T-cell (primary cell): ENCODE measurements around the gene ALCAM. TPM values are rescaled to one million over a fixed set of nuclear protein-coding genes. Genes with fewer than 3 reads are reported as not detected.

Experiments used
- ATAC-seq, 4 experiments: fragments of 200-7000 bp in 3 of 4; fragments of 150-1000 bp in 1 of 4; cut with Tn5 transposase; replicated peaks in 1 of 4; 1 replicate in 3 of 4; 2 replicates in 1 of 4; pipeline ENCODE4 v1.10.0; 2021; ENCODE audit warnings: moderate library complexity in 3 of 4, mild to moderate bottlenecking in 2 of 4, moderate number of reproducible peaks in 1 of 4
- CTCF ChIA-PET, 2 donors: fragments of 300-600 bp; sonication (Branson Sonifier 250); formaldehyde crosslinking; loops; one replicate each; lab custom pipeline; 2022; ENCODE audit warnings: antibody characterized with exemption in 2 of 2; lab: Charles Lee
- POLR2A ChIA-PET, 2 donors: fragments of 300-600 bp; sonication (Branson Sonifier 250); formaldehyde crosslinking; loops; one replicate each; lab custom pipeline; 2022; ENCODE audit warnings: antibody characterized with exemption in 2 of 2; lab: Charles Lee
- DNase-seq, 35 experiments: peaks; one replicate each; pipeline versions ENCODE4 v3.0.0 to v3.0.0-alpha.2; 2013 to 2023
- H3K27ac ChIP-seq: one replicate; pipeline ENCODE4 v1.5.1; 2013; ENCODE audit warnings: low read length
- H3K27me3 ChIP-seq, 2 experiments: replicated peaks in 1 of 2; 1 replicate in 1 of 2; 2 replicates in 1 of 2; pipeline versions ENCODE4 v1.6.1 to v1.7.0; 2013; ENCODE audit warnings: low read length in 1 of 2, mixed read lengths in 1 of 2; ENCODE audit not compliant: control insufficient read depth in 2 of 2, insufficient read depth in 2 of 2; ENCODE audit errors: extremely low read depth in 1 of 2
- H3K36me3 ChIP-seq, 2 donors: 1 replicate in 1 of 2; 2 replicates in 1 of 2; pipeline versions ENCODE4 v1.6.1 to v1.7.0; 2013; ENCODE audit warnings: low read length in 1 of 2; ENCODE audit not compliant: control insufficient read depth in 2 of 2, insufficient read depth in 1 of 2; ENCODE audit errors: extremely low read depth in 1 of 2
- H3K4me1 ChIP-seq, 2 experiments: 1 replicate in 1 of 2; 2 replicates in 1 of 2; pipeline versions ENCODE4 v1.6.1 to v1.7.0; 2013; ENCODE audit warnings: low read length in 2 of 2, mixed read lengths in 1 of 2; ENCODE audit not compliant: insufficient read depth in 2 of 2, control insufficient read depth in 1 of 2; ENCODE audit errors: extremely low read depth in 1 of 2
- H3K4me3 ChIP-seq, 2 donors: 1 replicate in 1 of 2; 2 replicates in 1 of 2; pipeline versions ENCODE4 v1.5.1 to v1.7.0; 2013; ENCODE audit warnings: mild to moderate bottlenecking in 2 of 2, low read length in 1 of 2, moderate library complexity in 1 of 2; ENCODE audit not compliant: control insufficient read depth in 1 of 2; ENCODE audit errors: extremely low read depth in 1 of 2
- H3K9me3 ChIP-seq: 2 replicates; pipeline ENCODE4 v1.7.0; 2013
- H3K27ac Mint-ChIP-seq, 2 donors: one replicate each; pipeline ENCODE4 v1.8.0; 2020 to 2021; ENCODE audit warnings: mild to moderate bottlenecking in 2 of 2, mixed read lengths in 2 of 2
- H3K27me3 Mint-ChIP-seq, 2 donors: one replicate each; pipeline ENCODE4 v1.8.0; 2021 to 2022; ENCODE audit warnings: mixed read lengths in 2 of 2
- H3K36me3 Mint-ChIP-seq: one replicate; pipeline ENCODE4 v1.8.0; 2021; ENCODE audit warnings: mixed read lengths
- H3K4me1 Mint-ChIP-seq, 3 donors: one replicate each; pipeline ENCODE4 v1.8.0; 2020 to 2022; ENCODE audit warnings: mixed read lengths in 3 of 3, mild to moderate bottlenecking in 1 of 3
- H3K4me3 Mint-ChIP-seq, 3 donors: one replicate each; pipeline ENCODE4 v1.8.0; 2020 to 2022; ENCODE audit warnings: mild to moderate bottlenecking in 3 of 3, mixed read lengths in 3 of 3, moderate library complexity in 3 of 3
- H3K9me3 Mint-ChIP-seq, 3 donors: one replicate each; pipeline ENCODE4 v1.8.0; 2020 to 2022; ENCODE audit warnings: mixed read lengths in 3 of 3
- WGBS: methylation state at CpG from one replicate; pipeline ENCODE4 v1.1.5; 2013; ENCODE audit warnings: missing lambda C conversion rate; ENCODE audit not compliant: insufficient coverage; 5-methylcytosine and 5-hydroxymethylcytosine counted together
- total RNA-seq, 35 experiments: library from RNA in 6 of 35; stranded (reverse) in 6 of 35; fragments of 120-200 nt in 1 of 35; gene quantifications; one replicate each; pipeline versions ENCODE4 v1.2.1 to v1.2.4 and lab custom pipeline; 2013 to 2026

The ALCAM gene
- total RNA-seq, 5 donors from 2014 or later (not counting 1 experiment from before 2014, with no cell fraction given): 3.4 to 6.2 (median 4.6) TPM

DNA sequence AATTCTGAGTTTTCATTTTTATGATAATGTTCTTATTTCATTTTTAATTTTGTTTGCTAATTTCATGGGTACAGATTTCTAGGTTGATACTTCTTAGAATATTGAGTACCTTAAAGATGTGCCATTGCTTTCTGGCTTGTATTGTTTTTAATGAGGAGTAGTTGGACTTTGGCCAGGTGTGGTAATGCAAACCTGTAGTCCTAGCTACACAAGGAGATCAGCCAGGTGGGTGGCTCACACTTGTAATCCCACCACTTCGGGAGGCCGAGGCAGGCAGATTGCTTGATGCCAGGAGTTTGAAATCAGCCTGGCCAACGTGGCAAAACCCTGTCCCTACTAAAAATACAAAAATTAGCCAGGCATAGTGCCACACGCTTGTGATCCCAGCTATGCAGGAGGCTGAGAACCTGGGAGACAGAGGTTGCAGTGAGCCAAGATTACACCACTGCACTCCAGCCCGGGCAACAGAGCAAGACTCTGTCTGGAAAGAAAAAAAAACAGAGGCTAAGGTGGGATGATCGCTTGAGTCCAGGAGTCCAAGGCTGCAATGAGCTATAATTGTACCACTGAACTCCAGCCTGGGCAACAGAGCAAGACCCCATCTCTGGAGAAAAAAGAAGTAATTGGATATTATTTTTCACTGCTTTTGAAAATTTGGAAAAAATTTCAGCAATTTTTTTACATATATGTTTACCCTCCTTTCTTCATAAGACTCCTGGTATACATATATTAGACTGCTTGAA, 198.0 kb downstream of the ALCAM start:
- no peaks in the 10 kb centered on the region for H3K9me3 ChIP-seq
- no peak for ATAC-seq
- no peaks in the 10 kb centered on the region for H3K27me3 ChIP-seq
- ChIA-PET CTCF (no interaction called here), POLR2A (no interaction called here)
- Mint-ChIP-seq H3K9me3 (peaks cover 0 to 6% (median 0%) of the 10 kb centered on the region in 3 donors), H3K27ac (no peak overlapping the region), H3K4me1 (no peaks in the 10 kb centered on the region), H3K4me3 (no peak overlapping the region), H3K27me3 (no peaks in the 10 kb centered on the region), H3K36me3 (peaks cover 15% of the 10 kb centered on the region)
- H3K27ac ChIP-seq: no peak overlapping the region
- H3K4me3 ChIP-seq: no peak overlapping the region
- 100% methylated on average over 5 of the region's 6 CpGs for WGBS
- no peaks in the 10 kb centered on the region for H3K36me3 ChIP-seq
- H3K4me1 ChIP-seq: no peaks in the 10 kb centered on the region
- DNase-seq: no peak

DNA sequence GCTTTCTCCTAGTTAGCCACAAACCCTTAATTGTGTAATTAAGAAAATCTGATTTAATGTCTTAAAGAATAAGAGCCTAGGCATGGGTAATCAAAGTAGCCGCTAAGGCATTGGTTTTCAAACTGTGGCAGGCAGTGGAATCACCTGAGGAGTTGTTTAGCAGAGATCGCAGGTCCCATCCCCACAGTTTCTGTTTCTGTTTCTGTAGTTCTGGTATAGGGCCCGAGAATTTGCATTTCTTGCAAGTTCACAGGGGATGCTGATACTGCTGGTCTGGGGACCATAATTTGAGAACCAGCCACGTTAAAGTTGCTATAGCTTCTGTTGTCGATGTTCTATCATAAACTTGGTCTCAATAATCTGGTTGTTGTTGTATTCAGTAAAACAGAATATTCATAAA, 204.3 kb downstream of the ALCAM start:
- ATAC-seq: no peak
- Mint-ChIP-seq H3K4me3 (no peak overlapping the region), H3K36me3 (peaks cover 21% of the 10 kb centered on the region), H3K4me1 (no peaks in the 10 kb centered on the region), H3K9me3 (no peaks in the 10 kb centered on the region), H3K27ac (no peak overlapping the region), H3K27me3 (no peaks in the 10 kb centered on the region)
- Histone ChIP-seq H3K27ac (no peak overlapping the region), H3K4me3 (no peak overlapping the region), H3K27me3 (no peaks in the 10 kb centered on the region), H3K4me1 (no peaks in the 10 kb centered on the region), H3K9me3 (no peaks in the 10 kb centered on the region), H3K36me3 (no peaks in the 10 kb centered on the region)
- DNase-seq: no peak
- POLR2A ChIA-PET: no interaction called here
- 100% methylated on average over 1 of the region's 5 CpGs for WGBS
- CTCF ChIA-PET: interaction anchor here in 1 of 2 donors (0.5 kb wide), 1 partner anchor 211 kb away, joined by 4 read pairs; no protein-coding TSS in a partner anchor

DNA sequence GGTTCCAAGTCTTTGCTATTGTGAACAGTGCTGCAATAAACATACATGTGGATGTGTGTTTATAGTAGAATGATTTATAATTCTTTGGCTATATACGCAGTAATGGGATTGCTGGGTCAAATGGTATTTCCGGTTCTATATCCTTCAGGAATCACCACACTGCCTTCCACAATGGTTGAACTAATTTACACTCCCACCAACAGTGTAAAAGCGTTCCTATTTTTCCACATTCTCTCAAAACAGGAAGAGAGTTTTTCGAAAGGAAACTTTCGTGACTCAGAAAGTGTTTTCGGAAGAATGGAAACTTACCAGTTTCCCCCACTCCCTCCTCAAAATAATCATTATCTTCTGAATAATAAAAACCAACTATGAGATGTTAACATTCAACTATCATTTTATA, 205.8 kb downstream of the ALCAM start:
- Mint-ChIP-seq H3K4me1 (no peaks in the 10 kb centered on the region), H3K36me3 (peaks cover 12% of the 10 kb centered on the region), H3K9me3 (no peaks in the 10 kb centered on the region), H3K27me3 (no peaks in the 10 kb centered on the region), H3K4me3 (no peak overlapping the region), H3K27ac (no peak overlapping the region)
- no peaks in the 10 kb centered on the region for H3K27me3 ChIP-seq
- ChIA-PET CTCF (no interaction called here), POLR2A (no interaction called here)
- no peak overlapping the region for H3K4me3 ChIP-seq
- H3K27ac ChIP-seq: no peak overlapping the region
- ATAC-seq (no peak), DNase-seq (no peak)
- no CpG with 5 or more reads among the region's 6 CpGs for whole genome bisulfite sequencing
- H3K9me3 ChIP-seq: no peaks in the 10 kb centered on the region
- no peaks in the 10 kb centered on the region for H3K36me3 ChIP-seq
- H3K4me1 ChIP-seq: no peaks in the 10 kb centered on the region

DNA sequence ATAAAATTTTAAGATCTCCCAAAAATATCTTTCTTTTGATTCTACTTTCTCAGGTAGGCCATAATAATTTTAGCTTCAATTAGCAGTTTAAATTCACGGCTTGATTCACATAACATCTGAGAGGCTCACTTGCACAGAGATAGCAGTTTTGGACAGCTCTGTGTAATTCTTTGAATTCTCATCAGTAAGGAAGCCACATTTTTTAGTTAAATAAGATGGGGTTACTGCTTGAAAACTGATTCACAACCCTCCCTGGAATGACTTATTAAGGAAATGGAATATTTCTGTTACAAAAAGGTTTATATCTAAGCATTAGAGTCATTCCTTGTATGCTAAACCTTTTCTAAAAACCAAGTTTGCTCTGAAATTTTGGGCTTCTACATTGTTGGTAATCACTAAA, 212.7 kb downstream of the ALCAM start:
- H3K27ac ChIP-seq: no peak overlapping the region
- H3K36me3 ChIP-seq: no peaks in the 10 kb centered on the region
- H3K27me3 Mint-ChIP-seq: no peaks in the 10 kb centered on the region
- H3K9me3 ChIP-seq: no peaks in the 10 kb centered on the region
- H3K4me3 ChIP-seq: no peak overlapping the region
- ChIA-PET CTCF (interaction anchor here in 1 of 2 donors (1.0 kb wide), 1 partner anchor 1470 kb away, joined by 3 read pairs; no protein-coding TSS in a partner anchor), POLR2A (no interaction called here)
- no peaks in the 10 kb centered on the region for H3K4me1 ChIP-seq
- no peak overlapping the region for H3K27ac Mint-ChIP-seq
- H3K9me3 Mint-ChIP-seq: peaks cover 0 to 4% (median 0%) of the 10 kb centered on the region in 3 donors
- WGBS: no CpG with 5 or more reads among the region's 1 CpG
- H3K27me3 ChIP-seq: no peaks in the 10 kb centered on the region
- no peaks in the 10 kb centered on the region for H3K4me1 Mint-ChIP-seq
- H3K4me3 Mint-ChIP-seq: no peak overlapping the region
- DNase-seq (no peak), ATAC-seq (no peak)
- H3K36me3 Mint-ChIP-seq: peaks cover 3% of the 10 kb centered on the region

DNA sequence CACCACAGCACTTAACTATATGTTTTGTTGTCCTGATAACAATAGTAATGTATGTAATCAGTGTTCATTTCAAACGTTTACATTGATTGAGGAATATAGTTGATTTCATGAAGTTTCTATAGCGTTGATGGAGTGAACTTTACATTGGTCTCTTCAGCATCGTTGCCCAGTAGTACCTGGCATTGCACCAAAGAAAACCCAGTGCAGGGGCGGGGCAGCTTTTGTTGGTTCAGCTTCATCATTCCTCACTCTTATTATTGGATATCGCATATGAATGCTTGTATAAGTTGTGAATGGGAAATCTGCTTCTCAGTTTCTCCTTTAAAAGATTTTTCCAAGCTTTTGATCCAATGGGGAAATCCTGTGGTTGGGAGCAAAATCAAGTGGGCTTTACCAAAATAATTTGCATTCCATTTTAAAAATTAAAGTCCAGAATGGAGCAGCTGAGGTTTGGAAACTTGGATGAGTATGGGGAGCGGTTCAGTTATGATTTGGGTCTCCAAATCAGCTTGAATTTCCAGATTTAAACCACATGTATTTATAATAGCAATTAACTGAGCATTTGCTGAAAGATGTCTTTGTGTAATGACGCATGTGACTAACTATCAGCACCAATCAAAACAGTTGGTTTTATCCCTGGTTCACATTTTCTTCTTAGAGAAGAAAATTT, 213.7 kb downstream of the ALCAM start:
- H3K27ac ChIP-seq: no peak overlapping the region
- no peaks in the 10 kb centered on the region for H3K9me3 ChIP-seq
- no peaks in the 10 kb centered on the region for H3K27me3 ChIP-seq
- no peak overlapping the region for H3K4me3 ChIP-seq
- Mint-ChIP-seq H3K4me3 (no peak overlapping the region), H3K9me3 (peaks cover 0 to 4% (median 0%) of the 10 kb centered on the region in 3 donors), H3K4me1 (no peaks in the 10 kb centered on the region), H3K36me3 (peaks cover 3% of the 10 kb centered on the region), H3K27me3 (no peaks in the 10 kb centered on the region), H3K27ac (no peak overlapping the region)
- H3K36me3 ChIP-seq: no peaks in the 10 kb centered on the region
- ATAC-seq (no peak), DNase-seq (no peak)
- POLR2A ChIA-PET: no interaction called here
- H3K4me1 ChIP-seq: no peaks in the 10 kb centered on the region
- WGBS: no CpG with 5 or more reads among the region's 7 CpGs
- CTCF ChIA-PET: no interaction called here

DNA sequence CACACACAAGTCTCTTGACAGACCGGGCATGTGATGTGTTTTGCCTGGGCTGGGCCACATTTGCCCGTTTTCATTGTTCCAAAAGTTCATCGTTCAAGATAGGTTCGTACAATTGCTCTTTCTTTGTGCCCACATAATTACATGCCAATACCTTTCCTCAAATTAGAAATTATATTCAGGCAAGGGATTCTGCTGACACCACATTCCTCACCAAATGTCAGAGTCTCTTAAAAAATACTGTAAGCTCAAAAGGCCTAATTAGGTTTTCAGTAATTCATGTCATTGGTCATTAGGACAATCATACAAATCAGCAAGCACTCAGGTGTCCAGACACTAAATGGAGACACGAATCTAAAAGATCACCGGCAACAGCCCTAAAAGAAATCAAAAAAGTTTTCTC, 215.3 kb downstream of the ALCAM start:
- Mint-ChIP-seq H3K27ac (no peak overlapping the region), H3K27me3 (no peaks in the 10 kb centered on the region), H3K36me3 (no peaks in the 10 kb centered on the region), H3K4me3 (no peak overlapping the region), H3K9me3 (peaks cover 0 to 4% (median 0%) of the 10 kb centered on the region in 3 donors), H3K4me1 (no peaks in the 10 kb centered on the region)
- H3K27ac ChIP-seq: no peak overlapping the region
- H3K9me3 ChIP-seq: no peaks in the 10 kb centered on the region
- H3K36me3 ChIP-seq: no peaks in the 10 kb centered on the region
- POLR2A ChIA-PET: no interaction called here
- H3K27me3 ChIP-seq: no peaks in the 10 kb centered on the region
- ATAC-seq (no peak), DNase-seq (no peak)
- 96% methylated on average over 6 of the region's 6 CpGs for WGBS
- CTCF ChIA-PET: no interaction called here
- no peak overlapping the region for H3K4me3 ChIP-seq
- H3K4me1 ChIP-seq: no peaks in the 10 kb centered on the region
